AG10803 (cell line): Measurements from ENCODE around the gene RGS19.

Experiments used
- DNase-seq: peaks from one replicate; pipeline ENCODE4 v3.0.0; 2010; ENCODE audit warnings: low read depth
- H3K4me3 ChIP-seq: 2 replicates; pipeline ENCODE4 v1.5.1; 2011; ENCODE audit warnings: mild to moderate bottlenecking, low read length, control low read depth
- CTCF ChIP-seq: conservative IDR thresholded peaks from 2 replicates; pipeline ENCODE4 v1.5.1; 2011; ENCODE audit warnings: mild to moderate bottlenecking, low read length, control low read depth, inconsistent platforms

The RGS19 gene

GRCh38 chr20:64086801-64087200, 7.5 kb upstream of the RGS19 start:
- no peak for DNase-seq
- no peak overlapping the region for H3K4me3 ChIP-seq
- TF ChIP-seq CTCF, result no peak

GRCh38 chr20:64084685-64085152, 5.4 kb upstream of the RGS19 start:
- DNase-seq, result no peak
- no peak overlapping the region for H3K4me3 ChIP-seq
- TF ChIP-seq CTCF, result no peak

GRCh38 chr20:64083804-64084684, 4.7 kb upstream of the RGS19 start, which contains the start of gene LKAAEAR1:
LKAAEAR1 (minus strand) TSS chr20:64084398; CDS start chr20:64084219, 179 bp downstream.
- peak within 1 kb of the TSS; percentile 34 for H3K4me3 ChIP-seq
- no peak for TF ChIP-seq CTCF
- DNase-seq, result no peak

GRCh38 chr20:64083378-64083803, 4.1 kb upstream of the RGS19 start:
- peak; percentile 59 for DNase-seq
- TF ChIP-seq CTCF, result peak; percentile 36
- peak overlapping the region; percentile 34 for H3K4me3 ChIP-seq

- TF ChIP-seq CTCF, result no peak
These were observed 3.6 kb upstream of the RGS19 start for GRCh38 chr20:64082820-64083377.

GRCh38 chr20:64082126-64082731, 2.9 kb upstream of the RGS19 start:
- no peak for DNase-seq
- no peak for TF ChIP-seq CTCF
- H3K4me3 ChIP-seq, result no peak overlapping the region

More at GRCh38 chr20:64082820-64083377, 3.6 kb upstream of the RGS19 start:
- no peak for DNase-seq
- H3K4me3 ChIP-seq, result no peak overlapping the region; the same call in 1 of the 2 replicates
